M059J (cell line): ENCODE measurements around the gene METTL21A. TPM values are rescaled to one million over a fixed set of nuclear protein-coding genes. Genes with fewer than 3 reads are reported as not detected.

Source experiments
- total RNA-seq: library from RNA; depleted of rRNA; stranded (reverse); fragments of >200 nt; shearing (Covaris generic); gene quantifications from 2 replicates; pipeline ENCODE4 v1.2.3, GENCODE V29; 2014; rRNA removed

The METTL21A gene
- total RNA-seq, 1 experiment from 2014 or later: 29.1 TPM

Other genes with a start within 250 kb of the METTL21A start
- 43.4 and 55.0 TPM in 2 replicates for gene CREB1, start 95.4 kb downstream of the METTL21A start, total RNA-seq
- 7.9 and 14.5 TPM in 2 replicates for gene CCNYL1, start 86.2 kb upstream of the METTL21A start, total RNA-seq
- 3.4 and 5.2 TPM in 2 replicates for gene FZD5, start 144.5 kb upstream of the METTL21A start, total RNA-seq